AG04450 (cell line): Measurements from ENCODE around the gene POMGNT2. TPM values are rescaled to one million over a fixed set of nuclear protein-coding genes. Genes with fewer than 3 reads are reported as not detected.

Experiments used
- CTCF ChIA-PET: fragments of 300-600, 350-600 bp; formaldehyde crosslinking; extraction: SDS; loops from one replicate; lab custom pipeline; 2022; ENCODE audit warnings: antibody characterized with exemption, inconsistent platforms; lab: Charles Lee
- POLR2A ChIA-PET: fragments of 350-600 bp; formaldehyde crosslinking; extraction: SDS; loops from one replicate; lab custom pipeline; 2021; ENCODE audit warnings: antibody characterized with exemption, inconsistent platforms; lab: Yijun Ruan, JAX
- DNase-seq: peaks from one replicate; pipeline ENCODE4 v3.0.0-alpha.2; 2011; ENCODE audit warnings: low read depth, low spot score
- H3K27ac ChIP-seq: one replicate; pipeline ENCODE4 v1.5.1; 2012; ENCODE audit warnings: low read depth, low read length, control low read depth
- H3K27me3 ChIP-seq: one replicate; pipeline ENCODE4 v1.6.0; 2012; ENCODE audit warnings: low read length; ENCODE audit not compliant: control insufficient read depth, insufficient read depth
- H3K4me3 ChIP-seq: 2 replicates; pipeline ENCODE4 v1.5.1; 2011; ENCODE audit warnings: mild to moderate bottlenecking, low read depth, low read length, control low read depth
- H3K9me3 ChIP-seq: 2 replicates; pipeline ENCODE4 v1.5.1; 2012; ENCODE audit warnings: low read length; ENCODE audit not compliant: control insufficient read depth, insufficient read depth
- polyA plus RNA-seq: library from polyadenylated mRNA; depleted of rRNA; stranded (reverse); fragments of >200 nt; gene quantifications from 2 replicates; pipeline ENCODE4 v1.2.3, GENCODE V29; 2011
- TF ChIP-seq, protein P1 (sequence below): IDR thresholded peaks from 2 replicates; pipeline ENCODE4 v1.5.1; 2011; ENCODE audit warnings: low read depth, low read length, control low read depth, inconsistent platforms

POMGNT2 gene
- polyA plus RNA-seq, 1 experiment: 9.3 TPM

- TF ChIP-seq, protein P1, sequence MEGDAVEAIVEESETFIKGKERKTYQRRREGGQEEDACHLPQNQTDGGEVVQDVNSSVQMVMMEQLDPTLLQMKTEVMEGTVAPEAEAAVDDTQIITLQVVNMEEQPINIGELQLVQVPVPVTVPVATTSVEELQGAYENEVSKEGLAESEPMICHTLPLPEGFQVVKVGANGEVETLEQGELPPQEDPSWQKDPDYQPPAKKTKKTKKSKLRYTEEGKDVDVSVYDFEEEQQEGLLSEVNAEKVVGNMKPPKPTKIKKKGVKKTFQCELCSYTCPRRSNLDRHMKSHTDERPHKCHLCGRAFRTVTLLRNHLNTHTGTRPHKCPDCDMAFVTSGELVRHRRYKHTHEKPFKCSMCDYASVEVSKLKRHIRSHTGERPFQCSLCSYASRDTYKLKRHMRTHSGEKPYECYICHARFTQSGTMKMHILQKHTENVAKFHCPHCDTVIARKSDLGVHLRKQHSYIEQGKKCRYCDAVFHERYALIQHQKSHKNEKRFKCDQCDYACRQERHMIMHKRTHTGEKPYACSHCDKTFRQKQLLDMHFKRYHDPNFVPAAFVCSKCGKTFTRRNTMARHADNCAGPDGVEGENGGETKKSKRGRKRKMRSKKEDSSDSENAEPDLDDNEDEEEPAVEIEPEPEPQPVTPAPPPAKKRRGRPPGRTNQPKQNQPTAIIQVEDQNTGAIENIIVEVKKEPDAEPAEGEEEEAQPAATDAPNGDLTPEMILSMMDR: no peak
- H3K27ac ChIP-seq: no peak overlapping the region
- H3K9me3 ChIP-seq: no peaks in the 10 kb centered on the region; the same call in 1 of the 2 replicates
- H3K27me3 ChIP-seq: no peaks in the 10 kb centered on the region
- ChIA-PET POLR2A (no interaction called here), CTCF (no interaction called here)
- DNase-seq: no peak
- no peak overlapping the region for H3K4me3 ChIP-seq
These were observed 62.7 kb downstream of the POMGNT2 start for GRCh38 chr3:43043071-43043766.

- Histone ChIP-seq H3K4me3 (no peak overlapping the region), H3K27me3 (no peaks in the 10 kb centered on the region), H3K27ac (no peak overlapping the region), H3K9me3 (no peaks in the 10 kb centered on the region; the same call in 1 of the 2 replicates)
- TF ChIP-seq, protein P1: no peak
- ChIA-PET CTCF (no interaction called here), POLR2A (no interaction called here)
- DNase-seq: no peak
These were observed 64.4 kb downstream of the POMGNT2 start for GRCh38 chr3:43041517-43041916.

- POLR2A ChIA-PET: no interaction called here
- CTCF ChIA-PET: no interaction called here
- no peak overlapping the region for H3K27ac ChIP-seq
- H3K27me3 ChIP-seq: no peaks in the 10 kb centered on the region
- no peak for DNase-seq
- no peaks in the 10 kb centered on the region; the same call in 1 of the 2 replicates for H3K9me3 ChIP-seq
- TF ChIP-seq, protein P1: no peak
- H3K4me3 ChIP-seq: no peak overlapping the region
These were observed 67.9 kb downstream of the POMGNT2 start for GRCh38 chr3:43038010-43038409.

DNA sequence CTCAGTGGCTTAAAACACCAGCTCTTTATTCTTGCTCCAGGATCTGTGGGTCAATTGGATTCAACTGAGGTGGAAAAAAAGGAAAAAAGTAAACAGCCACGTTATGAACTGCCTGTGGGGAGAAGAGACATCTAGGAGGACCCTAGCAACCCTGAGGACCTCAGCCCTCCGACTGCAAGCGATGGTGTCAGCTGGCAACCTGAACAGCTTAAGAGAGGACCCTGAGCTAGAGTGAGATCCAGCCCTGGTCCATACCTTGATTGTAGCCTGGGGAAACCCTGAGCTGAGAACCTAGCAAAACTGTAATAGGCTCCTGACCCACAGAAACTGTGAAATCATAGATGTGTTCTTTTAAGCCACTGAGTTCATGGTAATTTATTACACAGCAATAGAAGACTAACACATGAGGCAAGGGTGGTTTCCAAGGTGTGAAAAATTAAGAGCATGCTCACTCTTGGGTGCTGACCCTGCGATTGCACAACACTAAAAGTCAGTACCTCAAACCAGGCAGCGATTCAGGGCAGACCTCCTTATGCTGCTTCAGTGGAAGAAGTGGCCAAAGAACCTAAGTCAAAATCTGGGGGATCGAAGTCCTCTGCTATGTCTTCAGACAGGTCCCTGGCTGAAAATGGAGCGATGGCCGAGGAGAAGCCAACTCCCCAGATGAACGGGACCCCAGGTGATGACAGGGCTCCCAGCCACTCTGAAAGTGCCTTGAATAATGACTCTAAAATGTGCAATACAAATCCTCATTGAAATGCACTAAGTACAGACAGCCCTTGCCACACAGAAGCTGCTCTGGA lies 69.1 kb downstream of the POMGNT2 start:
- TF ChIP-seq, protein P1: no peak
- H3K27ac ChIP-seq: no peak overlapping the region
- no peaks in the 10 kb centered on the region for H3K27me3 ChIP-seq
- ChIA-PET CTCF (no interaction called here), POLR2A (no interaction called here)
- no peak overlapping the region for H3K4me3 ChIP-seq
- peaks cover 4% of the 10 kb centered on the region; the same call in 1 of the 2 replicates for H3K9me3 ChIP-seq
- no peak for DNase-seq
